GM12872 (cell line): ENCODE results near the gene C3orf38.

Experiments used
- TF ChIP-seq, protein P1 (sequence below): IDR thresholded peaks from 3 replicates; pipeline ENCODE4 v1.5.1; 2011; ENCODE audit warnings: low read depth, mild to moderate bottlenecking, low read length, moderate library complexity; ENCODE audit not compliant: insufficient read depth

Gene C3orf38

GRCh38 chr3:88123526-88123925 is 26.2 kb upstream of the C3orf38 start:
- TF ChIP-seq, protein P1, sequence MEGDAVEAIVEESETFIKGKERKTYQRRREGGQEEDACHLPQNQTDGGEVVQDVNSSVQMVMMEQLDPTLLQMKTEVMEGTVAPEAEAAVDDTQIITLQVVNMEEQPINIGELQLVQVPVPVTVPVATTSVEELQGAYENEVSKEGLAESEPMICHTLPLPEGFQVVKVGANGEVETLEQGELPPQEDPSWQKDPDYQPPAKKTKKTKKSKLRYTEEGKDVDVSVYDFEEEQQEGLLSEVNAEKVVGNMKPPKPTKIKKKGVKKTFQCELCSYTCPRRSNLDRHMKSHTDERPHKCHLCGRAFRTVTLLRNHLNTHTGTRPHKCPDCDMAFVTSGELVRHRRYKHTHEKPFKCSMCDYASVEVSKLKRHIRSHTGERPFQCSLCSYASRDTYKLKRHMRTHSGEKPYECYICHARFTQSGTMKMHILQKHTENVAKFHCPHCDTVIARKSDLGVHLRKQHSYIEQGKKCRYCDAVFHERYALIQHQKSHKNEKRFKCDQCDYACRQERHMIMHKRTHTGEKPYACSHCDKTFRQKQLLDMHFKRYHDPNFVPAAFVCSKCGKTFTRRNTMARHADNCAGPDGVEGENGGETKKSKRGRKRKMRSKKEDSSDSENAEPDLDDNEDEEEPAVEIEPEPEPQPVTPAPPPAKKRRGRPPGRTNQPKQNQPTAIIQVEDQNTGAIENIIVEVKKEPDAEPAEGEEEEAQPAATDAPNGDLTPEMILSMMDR: no peak

DNA sequence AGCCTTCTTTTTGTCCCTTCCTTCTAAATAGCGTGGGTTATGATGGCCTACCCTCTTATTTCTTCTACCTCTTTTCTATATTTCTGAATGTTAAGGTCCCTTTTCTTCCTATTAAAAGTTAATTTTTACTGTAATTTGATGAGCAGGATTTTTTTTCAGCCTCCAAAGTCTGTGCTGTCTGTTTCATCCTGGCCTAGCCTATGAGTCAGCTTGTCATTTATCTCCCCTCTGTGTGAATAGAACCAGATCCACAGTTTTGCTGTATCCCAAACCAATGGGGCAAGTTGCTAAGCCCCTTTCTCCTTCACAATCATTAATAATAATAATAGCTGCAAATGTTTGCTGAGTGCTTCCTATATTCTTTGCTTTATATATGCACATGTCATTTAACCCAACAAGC is 18.1 kb upstream of the C3orf38 start:
- TF ChIP-seq, protein P1: no peak

DNA sequence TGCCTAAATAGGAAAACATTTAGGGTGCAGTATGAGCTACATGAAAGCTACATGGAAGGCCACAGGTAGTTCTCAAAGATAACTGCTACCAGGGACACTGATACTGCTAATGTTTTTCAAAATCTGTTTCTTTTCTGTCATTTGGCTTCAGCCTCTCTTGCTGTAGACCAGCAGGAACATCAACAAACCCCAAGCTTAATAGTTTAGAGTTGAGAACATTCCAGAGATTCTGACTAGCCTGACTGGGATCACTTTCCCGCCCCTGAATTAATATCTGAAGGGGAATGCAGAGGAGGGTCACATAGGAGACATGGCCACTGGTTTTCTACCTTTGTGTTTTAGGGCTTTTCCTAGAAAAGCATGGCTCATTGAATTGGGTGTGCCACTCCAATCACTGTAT is 16.9 kb upstream of the C3orf38 start:
- TF ChIP-seq, protein P1: no peak

DNA sequence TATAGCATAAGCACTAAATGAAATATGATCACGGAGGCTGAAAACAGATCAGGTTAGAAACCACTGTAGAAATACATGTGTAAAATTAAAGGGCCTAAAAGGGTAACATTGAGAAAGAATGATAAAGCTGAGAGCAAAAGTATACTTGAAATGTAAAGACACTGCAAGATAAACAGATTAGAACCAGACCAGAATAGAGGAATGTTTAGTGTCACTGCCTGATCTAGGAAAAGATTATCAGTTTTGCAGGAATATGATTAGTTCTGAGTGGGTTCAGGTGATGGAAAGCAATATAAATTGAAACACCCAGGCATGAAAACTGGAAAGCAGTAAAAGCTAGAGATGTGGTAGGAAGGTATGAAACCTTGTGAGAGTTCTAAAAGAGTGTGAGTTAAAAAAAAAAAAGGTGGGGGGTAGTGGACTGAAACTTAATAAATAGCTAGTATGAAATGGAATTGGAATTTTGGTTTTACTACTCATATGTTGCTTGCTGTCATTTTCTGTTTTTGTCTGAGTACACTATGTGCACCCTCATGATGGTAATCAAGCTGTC is 16.0 kb upstream of the C3orf38 start:
- TF ChIP-seq, protein P1: no peak

- TF ChIP-seq, protein P1: no peak
Observed at GRCh38 chr3:88137836-88138235, 11.9 kb upstream of the C3orf38 start.

DNA sequence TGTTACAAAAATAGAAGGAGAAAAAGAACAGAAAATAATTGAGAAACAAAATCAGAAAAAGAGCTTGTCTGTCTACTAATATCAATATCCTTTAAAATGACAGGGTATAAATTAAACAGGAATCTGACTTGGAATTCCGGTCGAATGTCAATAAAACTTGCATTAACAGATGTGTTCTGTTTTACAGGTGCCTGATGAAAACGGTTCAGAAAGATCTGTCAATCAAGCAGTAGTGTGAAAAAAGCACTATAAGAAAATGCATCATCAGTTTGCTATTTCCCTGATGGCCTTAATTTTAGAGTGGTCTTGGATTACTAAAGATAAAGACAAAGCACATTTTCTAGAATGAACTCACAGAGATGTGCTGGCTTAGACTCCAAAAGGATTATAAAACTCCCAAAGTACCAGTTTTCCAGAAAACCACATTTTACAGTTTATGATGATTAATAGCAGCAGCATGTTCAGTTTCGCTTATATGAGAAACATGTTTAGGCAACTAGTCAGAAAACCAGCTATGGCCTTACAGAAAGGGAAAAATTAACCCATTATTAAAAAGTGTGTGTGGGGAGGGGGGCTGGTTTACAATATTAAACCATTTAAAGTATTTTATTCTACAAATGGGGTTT is 8.2 kb upstream of the C3orf38 start:
- TF ChIP-seq, protein P1: no peak

DNA sequence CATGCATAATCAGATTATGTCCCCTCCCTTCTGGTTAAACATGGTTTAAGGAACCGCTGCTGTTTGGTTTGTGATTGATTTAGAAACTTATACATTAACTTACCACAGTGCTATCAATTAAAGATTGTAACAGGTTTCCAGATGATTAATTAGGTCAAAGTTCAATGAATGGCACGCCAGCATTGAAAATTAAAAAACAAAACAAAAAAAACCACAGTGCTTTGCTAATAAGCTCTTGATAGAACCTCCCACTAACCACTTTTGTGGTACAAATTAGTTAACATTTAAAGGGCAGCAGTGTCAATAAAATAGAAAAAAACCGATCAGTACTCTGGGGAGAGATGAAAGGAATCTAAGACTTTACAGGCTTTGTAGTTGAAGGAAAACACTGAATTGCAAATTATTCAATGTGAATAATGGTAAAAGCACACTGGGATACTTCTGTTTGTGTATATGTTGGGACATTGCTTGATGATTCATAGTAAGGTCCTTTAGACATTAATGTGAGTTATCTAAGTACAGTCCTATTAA is 7.6 kb upstream of the C3orf38 start:
- TF ChIP-seq, protein P1: no peak
